ENCODE measurements around the gene POLR2L.

POLR2L gene

GRCh38 chr11:792535-792821, 49.9 kb downstream of the POLR2L start:
- DNase-seq: no peak

GRCh38 chr11:791658-792534, 50.4 kb downstream of the POLR2L start:
- no peak for DNase-seq

GRCh38 chr11:790721-791564, 51.4 kb downstream of the POLR2L start:
- no peak for DNase-seq

- no peak for DNase-seq
Observed at GRCh38 chr11:789943-790342, 52.4 kb downstream of the POLR2L start, which contains the start of gene CEND1. Gene CEND1, minus strand, starts transcription at chr11:790090. Its CDS starts 1,514 bp downstream, at chr11:788576.

Measured in NCI-H1694 (cell line).